GM23338 (cell line): Measurements from ENCODE around the gene ARHGAP10. TPM values are rescaled to one million over a fixed set of nuclear protein-coding genes. Genes with fewer than 3 reads are reported as not detected.

Experiments used
- ATAC-seq: fragments of 200-7000 bp; cut with Tn5 transposase; 3 replicates; pipeline ENCODE4 v1.9.1; 2020
- DNase-seq: peaks from one replicate; pipeline ENCODE4 v3.0.0-alpha.2; 2015; ENCODE audit warnings: low spot score
- H2AFZ ChIP-seq: fragments of 200-600 bp; sonication (generic); 2 replicates; pipeline ENCODE4 v1.8.0; 2016; ENCODE audit warnings: antibody characterized with exemption, mild to moderate bottlenecking, moderate library complexity
- H3F3A ChIP-seq: fragments of 200-600 bp; sonication (generic); replicated peaks from 2 replicates; pipeline ENCODE4 v1.8.0; 2017; ENCODE audit warnings: antibody characterized with exemption, mixed run types, low read depth
- H3K27ac ChIP-seq: fragments of 200-600 bp; sonication (generic); 2 replicates; pipeline ENCODE4 v1.6.1; 2016; ENCODE audit warnings: low read depth
- H3K27me3 ChIP-seq: fragments of 200-600 bp; sonication (generic); 2 replicates; pipeline ENCODE4 v1.8.0; 2016; ENCODE audit warnings: mild to moderate bottlenecking, mixed run types, moderate library complexity; ENCODE audit not compliant: insufficient read depth
- H3K36me3 ChIP-seq: fragments of 200-600 bp; sonication (generic); 2 replicates; pipeline ENCODE4 v1.8.0; 2016; ENCODE audit warnings: mild to moderate bottlenecking; ENCODE audit not compliant: insufficient read depth
- H3K4me1 ChIP-seq: fragments of 200-600 bp; sonication (generic); 2 replicates; pipeline ENCODE4 v1.8.0; 2016; ENCODE audit warnings: mild to moderate bottlenecking, moderate library complexity; ENCODE audit not compliant: insufficient read depth
- H3K4me2 ChIP-seq: fragments of 200-600 bp; sonication (generic); 2 replicates; pipeline ENCODE4 v1.7.1; 2017; ENCODE audit warnings: mixed run types
- H3K4me3 ChIP-seq: fragments of 200-600 bp; sonication (generic); 2 replicates; pipeline ENCODE4 v1.6.1; 2016; ENCODE audit warnings: mixed run types
- H3K79me2 ChIP-seq: fragments of 200-600 bp; sonication (generic); replicated peaks from 2 replicates; pipeline ENCODE4 v1.8.0; 2017; ENCODE audit warnings: mild to moderate bottlenecking; ENCODE audit not compliant: insufficient read depth
- H3K9me2 ChIP-seq: fragments of 200-600 bp; sonication (generic); 2 replicates; pipeline ENCODE4 v1.8.0; 2017; ENCODE audit not compliant: insufficient read depth
- H4K20me1 ChIP-seq: fragments of 200-600 bp; sonication (generic); replicated peaks from 2 replicates; pipeline ENCODE4 v1.8.0; 2017; ENCODE audit warnings: mild to moderate bottlenecking; ENCODE audit not compliant: insufficient read depth
- H3K27ac Mint-ChIP-seq: 2 replicates; pipeline ENCODE4 v1.8.0; 2020; ENCODE audit warnings: inconsistent platforms, mild to moderate bottlenecking, moderate library complexity, mixed read lengths
- H3K27me3 Mint-ChIP-seq: 3 replicates; pipeline ENCODE4 v1.8.0; 2022; ENCODE audit warnings: low read depth, mild to moderate bottlenecking, moderate library complexity, mixed read lengths, inconsistent platforms; ENCODE audit not compliant: insufficient read depth, poor library complexity
- H3K36me3 Mint-ChIP-seq: 3 replicates; pipeline ENCODE4 v1.8.0; 2021; ENCODE audit warnings: low read depth, mild to moderate bottlenecking, inconsistent platforms, moderate library complexity, mixed read lengths
- H3K4me1 Mint-ChIP-seq: 3 replicates; pipeline ENCODE4 v1.8.0; 2020; ENCODE audit warnings: mild to moderate bottlenecking, inconsistent platforms, mixed read lengths
- H3K4me3 Mint-ChIP-seq: 3 replicates; pipeline ENCODE4 v1.8.0; 2021; ENCODE audit warnings: moderate library complexity, mild to moderate bottlenecking, inconsistent platforms, mixed read lengths
- H3K9me3 Mint-ChIP-seq: 3 replicates; pipeline ENCODE4 v1.8.0; 2020; ENCODE audit warnings: moderate library complexity, mild to moderate bottlenecking, inconsistent platforms, mixed read lengths
- CREB1 ChIP-seq: fragments of 250-450 bp; sonication (Bioruptor Pico); IDR thresholded peaks from 2 replicates; pipeline ENCODE4 v1.5.0; 2020; ENCODE audit warnings: low read depth, mild to moderate bottlenecking, moderate library complexity
- EZH2 ChIP-seq: fragments of 200-600 bp; sonication (generic); IDR thresholded peaks from one replicate; pipeline ENCODE4 v1.8.0; 2017; ENCODE audit warnings: antibody characterized with exemption, mild to moderate bottlenecking, low read depth; ENCODE audit not compliant: unreplicated experiment
- EZH2phosphoT487 ChIP-seq: fragments of 200-600 bp; sonication (generic); IDR thresholded peaks from one replicate; pipeline ENCODE4 v1.8.1; 2018; ENCODE audit warnings: antibody characterized with exemption; ENCODE audit not compliant: unreplicated experiment
- JUNB ChIP-seq: IDR thresholded peaks from one replicate; pipeline ENCODE4 v1.6.1; 2016; ENCODE audit warnings: antibody characterized with exemption; ENCODE audit not compliant: unreplicated experiment
- NANOG ChIP-seq: IDR thresholded peaks from 2 replicates; pipeline ENCODE4 v1.6.1; 2016; ENCODE audit warnings: antibody characterized with exemption, borderline replicate concordance
- ZNF331 ChIP-seq: fragments of 250-450 bp; sonication (Bioruptor Pico); IDR thresholded peaks from 2 replicates; pipeline ENCODE4 v1.5.0; 2020; ENCODE audit warnings: low read depth, mild to moderate bottlenecking, moderate library complexity
- long read RNA-seq: library from polyadenylated mRNA; unstranded; transcript quantifications from one replicate; pipeline ENCODE4 v2.0.0, GENCODE V29; 2020; ENCODE audit not compliant: unreplicated experiment
- polyA plus RNA-seq: library from polyadenylated mRNA; unstranded; fragments of >200 nt; fragmentation: Nextera tagmentation; extraction: Ambion mirVana; gene quantifications from 2 replicates; pipeline ENCODE4 v1.2.1, GENCODE V29; 2016
- total RNA-seq: library from RNA; depleted of rRNA; stranded (reverse); fragments of >200 nt; shearing (Covaris generic); gene quantifications from 2 replicates; pipeline ENCODE4 v1.2.3, GENCODE V29; 2014; rRNA removed
- TF ChIP-seq, protein P1 (sequence below): IDR thresholded peaks from 2 replicates; pipeline ENCODE4 v1.6.1; 2016; ENCODE audit warnings: antibody characterized with exemption
- TF ChIP-seq, protein P2 (sequence below): IDR thresholded peaks from one replicate; pipeline ENCODE4 v1.6.1; 2018; ENCODE audit warnings: antibody characterized with exemption; ENCODE audit not compliant: unreplicated experiment
- TF ChIP-seq, protein P3 (sequence below), 2 experiments: fragments of 200-600 bp in 1 of 2; sonication (generic) in 1 of 2; conservative IDR thresholded peaks; 2 replicates each; pipeline versions ENCODE4 v1.5.1 to v1.6.1; 2016 to 2017; ENCODE audit warnings: antibody characterized with exemption in 2 of 2, low read depth in 2 of 2, mild to moderate bottlenecking in 2 of 2, moderate library complexity in 1 of 2

The ARHGAP10 gene, protein sequence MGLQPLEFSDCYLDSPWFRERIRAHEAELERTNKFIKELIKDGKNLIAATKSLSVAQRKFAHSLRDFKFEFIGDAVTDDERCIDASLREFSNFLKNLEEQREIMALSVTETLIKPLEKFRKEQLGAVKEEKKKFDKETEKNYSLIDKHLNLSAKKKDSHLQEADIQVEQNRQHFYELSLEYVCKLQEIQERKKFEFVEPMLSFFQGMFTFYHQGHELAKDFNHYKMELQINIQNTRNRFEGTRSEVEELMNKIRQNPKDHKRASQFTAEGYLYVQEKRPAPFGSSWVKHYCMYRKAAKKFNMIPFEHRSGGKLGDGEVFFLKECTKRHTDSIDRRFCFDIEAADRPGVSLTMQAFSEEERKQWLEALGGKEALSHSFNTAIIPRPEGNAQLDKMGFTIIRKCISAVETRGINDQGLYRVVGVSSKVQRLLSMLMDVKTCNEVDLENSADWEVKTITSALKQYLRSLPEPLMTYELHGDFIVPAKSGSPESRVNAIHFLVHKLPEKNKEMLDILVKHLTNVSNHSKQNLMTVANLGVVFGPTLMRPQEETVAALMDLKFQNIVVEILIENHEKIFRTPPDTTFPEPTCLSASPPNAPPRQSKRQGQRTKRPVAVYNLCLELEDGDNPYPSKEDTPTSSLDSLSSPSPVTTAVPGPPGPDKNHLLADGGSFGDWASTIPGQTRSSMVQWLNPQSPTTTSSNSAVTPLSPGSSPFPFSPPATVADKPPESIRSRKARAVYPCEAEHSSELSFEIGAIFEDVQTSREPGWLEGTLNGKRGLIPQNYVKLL
- total RNA-seq (4.6 and 5.1 TPM in 2 replicates), polyA plus RNA-seq (4.6 and 6.3 TPM in 2 replicates)
- long read RNA-seq, partial matches to known transcripts: 1 of 2 reads
- long read RNA-seq, other reads (novel, unspliced or antisense): 1 of 2 reads

DNA sequence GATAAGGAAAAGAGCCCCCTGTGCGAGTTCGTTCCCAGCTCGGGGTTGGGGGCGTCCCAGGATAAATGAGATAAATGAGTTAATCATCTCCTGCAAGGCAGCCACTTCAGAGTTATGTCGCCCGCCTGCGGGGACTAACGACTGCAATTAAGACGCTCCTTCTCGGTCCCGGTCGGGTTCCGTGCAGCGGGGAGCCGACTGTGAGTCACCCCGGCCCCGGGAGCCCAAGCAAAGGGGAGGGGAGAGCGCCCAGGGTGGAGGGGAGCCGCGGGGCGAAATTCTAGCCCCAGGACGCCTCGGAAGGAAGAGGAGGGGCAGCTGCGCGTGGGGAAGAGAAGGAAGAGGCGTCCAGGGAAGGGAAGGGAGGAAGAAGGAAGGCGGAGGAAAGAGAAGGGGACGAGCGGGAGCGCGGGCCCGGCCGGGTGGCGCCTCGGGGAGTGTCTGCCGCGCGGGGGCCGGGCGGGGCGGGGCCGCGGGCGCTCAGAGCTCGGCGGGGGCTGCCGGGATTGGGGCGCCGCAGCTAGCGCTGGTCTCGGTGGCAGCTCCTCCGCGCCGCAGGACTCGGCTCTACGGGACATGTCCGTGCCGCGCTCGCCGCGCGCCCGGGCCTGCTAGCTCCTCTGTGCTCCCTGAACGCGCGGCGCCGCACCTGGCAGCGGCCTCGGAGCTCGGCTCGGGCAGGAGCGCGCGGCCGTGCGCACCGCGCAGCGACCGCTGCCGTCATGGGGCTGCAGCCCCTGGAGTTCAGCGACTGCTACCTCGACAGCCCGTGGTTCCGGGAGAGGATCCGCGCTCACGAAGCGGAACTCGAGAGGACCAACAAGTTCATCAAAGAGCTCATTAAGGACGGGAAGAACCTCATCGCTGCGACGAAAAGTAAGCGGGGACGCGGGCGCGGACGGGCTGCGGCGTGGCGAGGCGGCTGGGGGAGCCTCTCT lies at the start of gene ARHGAP10:
ARHGAP10 (plus strand) TSS at position 509 of the 938 bp plus-strand sequence; CDS start at position 723, 214 bp downstream.
- H2AFZ ChIP-seq: peak within 1 kb of the TSS; percentile 97
- ATAC-seq (peak; percentile 65), DNase-seq (peak; percentile 70)
- Mint-ChIP-seq H3K36me3 (no peaks in the 10 kb centered on the region), H3K27me3 (peaks cover 31% of the 10 kb centered on the region), H3K9me3 (no peaks in the 10 kb centered on the region), H3K4me1 (peaks cover 35% of the 10 kb centered on the region), H3K4me3 (peak within 1 kb of the TSS; percentile 82), H3K27ac (no peak within 1 kb of the TSS)
- no peaks in the 10 kb centered on the region for H4K20me1 ChIP-seq
- peaks cover 3% of the 10 kb centered on the region; the same call in 1 of the 2 replicates for H3F3A ChIP-seq
- no peaks in the 10 kb centered on the region for H3K9me2 ChIP-seq
- peak within 1 kb of the TSS; percentile 97 for H3K4me2 ChIP-seq
- H3K79me2 ChIP-seq: no peaks in the 10 kb centered on the region
- H3K27me3 ChIP-seq: peaks cover 83% of the 10 kb centered on the region
- no peak within 1 kb of the TSS for H3K27ac ChIP-seq
- peaks cover 21% of the 10 kb centered on the region for H3K4me1 ChIP-seq
- peak within 1 kb of the TSS; percentile 85 for H3K4me3 ChIP-seq
- no peaks in the 10 kb centered on the region for H3K36me3 ChIP-seq
- TF ChIP-seq EZH2 (no peak), CREB1 (CRISPR knock-in tag) (no peak), NANOG (no peak), ZNF331 (CRISPR knock-in tag) (no peak), EZH2phosphoT487 (no peak), JUNB (no peak)
- TF ChIP-seq, protein P1, sequence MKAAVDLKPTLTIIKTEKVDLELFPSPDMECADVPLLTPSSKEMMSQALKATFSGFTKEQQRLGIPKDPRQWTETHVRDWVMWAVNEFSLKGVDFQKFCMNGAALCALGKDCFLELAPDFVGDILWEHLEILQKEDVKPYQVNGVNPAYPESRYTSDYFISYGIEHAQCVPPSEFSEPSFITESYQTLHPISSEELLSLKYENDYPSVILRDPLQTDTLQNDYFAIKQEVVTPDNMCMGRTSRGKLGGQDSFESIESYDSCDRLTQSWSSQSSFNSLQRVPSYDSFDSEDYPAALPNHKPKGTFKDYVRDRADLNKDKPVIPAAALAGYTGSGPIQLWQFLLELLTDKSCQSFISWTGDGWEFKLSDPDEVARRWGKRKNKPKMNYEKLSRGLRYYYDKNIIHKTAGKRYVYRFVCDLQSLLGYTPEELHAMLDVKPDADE: no peak
- TF ChIP-seq, protein P2, sequence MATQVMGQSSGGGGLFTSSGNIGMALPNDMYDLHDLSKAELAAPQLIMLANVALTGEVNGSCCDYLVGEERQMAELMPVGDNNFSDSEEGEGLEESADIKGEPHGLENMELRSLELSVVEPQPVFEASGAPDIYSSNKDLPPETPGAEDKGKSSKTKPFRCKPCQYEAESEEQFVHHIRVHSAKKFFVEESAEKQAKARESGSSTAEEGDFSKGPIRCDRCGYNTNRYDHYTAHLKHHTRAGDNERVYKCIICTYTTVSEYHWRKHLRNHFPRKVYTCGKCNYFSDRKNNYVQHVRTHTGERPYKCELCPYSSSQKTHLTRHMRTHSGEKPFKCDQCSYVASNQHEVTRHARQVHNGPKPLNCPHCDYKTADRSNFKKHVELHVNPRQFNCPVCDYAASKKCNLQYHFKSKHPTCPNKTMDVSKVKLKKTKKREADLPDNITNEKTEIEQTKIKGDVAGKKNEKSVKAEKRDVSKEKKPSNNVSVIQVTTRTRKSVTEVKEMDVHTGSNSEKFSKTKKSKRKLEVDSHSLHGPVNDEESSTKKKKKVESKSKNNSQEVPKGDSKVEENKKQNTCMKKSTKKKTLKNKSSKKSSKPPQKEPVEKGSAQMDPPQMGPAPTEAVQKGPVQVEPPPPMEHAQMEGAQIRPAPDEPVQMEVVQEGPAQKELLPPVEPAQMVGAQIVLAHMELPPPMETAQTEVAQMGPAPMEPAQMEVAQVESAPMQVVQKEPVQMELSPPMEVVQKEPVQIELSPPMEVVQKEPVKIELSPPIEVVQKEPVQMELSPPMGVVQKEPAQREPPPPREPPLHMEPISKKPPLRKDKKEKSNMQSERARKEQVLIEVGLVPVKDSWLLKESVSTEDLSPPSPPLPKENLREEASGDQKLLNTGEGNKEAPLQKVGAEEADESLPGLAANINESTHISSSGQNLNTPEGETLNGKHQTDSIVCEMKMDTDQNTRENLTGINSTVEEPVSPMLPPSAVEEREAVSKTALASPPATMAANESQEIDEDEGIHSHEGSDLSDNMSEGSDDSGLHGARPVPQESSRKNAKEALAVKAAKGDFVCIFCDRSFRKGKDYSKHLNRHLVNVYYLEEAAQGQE: no peak
- TF ChIP-seq, protein P3, sequence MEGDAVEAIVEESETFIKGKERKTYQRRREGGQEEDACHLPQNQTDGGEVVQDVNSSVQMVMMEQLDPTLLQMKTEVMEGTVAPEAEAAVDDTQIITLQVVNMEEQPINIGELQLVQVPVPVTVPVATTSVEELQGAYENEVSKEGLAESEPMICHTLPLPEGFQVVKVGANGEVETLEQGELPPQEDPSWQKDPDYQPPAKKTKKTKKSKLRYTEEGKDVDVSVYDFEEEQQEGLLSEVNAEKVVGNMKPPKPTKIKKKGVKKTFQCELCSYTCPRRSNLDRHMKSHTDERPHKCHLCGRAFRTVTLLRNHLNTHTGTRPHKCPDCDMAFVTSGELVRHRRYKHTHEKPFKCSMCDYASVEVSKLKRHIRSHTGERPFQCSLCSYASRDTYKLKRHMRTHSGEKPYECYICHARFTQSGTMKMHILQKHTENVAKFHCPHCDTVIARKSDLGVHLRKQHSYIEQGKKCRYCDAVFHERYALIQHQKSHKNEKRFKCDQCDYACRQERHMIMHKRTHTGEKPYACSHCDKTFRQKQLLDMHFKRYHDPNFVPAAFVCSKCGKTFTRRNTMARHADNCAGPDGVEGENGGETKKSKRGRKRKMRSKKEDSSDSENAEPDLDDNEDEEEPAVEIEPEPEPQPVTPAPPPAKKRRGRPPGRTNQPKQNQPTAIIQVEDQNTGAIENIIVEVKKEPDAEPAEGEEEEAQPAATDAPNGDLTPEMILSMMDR (conservative IDR thresholded peaks at IDR 0.05; ENCODE audit: low read depth in 2 of 2): no peak
